ENCODE measurements around the gene EEF1G.
"Not testable (repeated sequence)": the region's sequence is repeated elsewhere in the genome, so short reads cannot be mapped to it uniquely, and the experiment has no call there.

Gene EEF1G

GRCh38 chr11:62553080-62553838 lies 20.4 kb downstream of the EEF1G start:
- DNase-seq, result peak; percentile 45 to 59

- no peak for DNase-seq
These were observed 21.1 kb downstream of the EEF1G start for GRCh38 chr11:62552485-62553079.

DNA sequence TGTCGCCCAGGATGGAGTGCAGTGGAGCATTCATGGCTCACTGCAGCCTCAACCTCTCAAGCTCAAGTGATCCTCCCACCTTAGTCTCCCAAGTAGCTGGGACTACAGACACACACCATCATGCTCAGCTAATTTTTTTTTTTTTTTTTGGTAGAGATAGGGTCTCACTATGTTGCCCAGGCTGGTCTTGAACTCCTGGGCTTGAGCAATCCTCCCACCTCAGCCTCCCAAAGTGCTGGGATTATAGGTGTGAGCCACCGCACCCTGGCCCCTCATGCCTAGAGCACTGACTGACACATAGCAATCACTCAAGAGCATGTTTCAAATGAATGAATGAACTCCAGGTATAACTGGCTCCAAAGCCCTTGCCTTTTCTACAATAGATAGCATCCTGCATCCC lies 23.2 kb downstream of the EEF1G start:
- DNase-seq, result not testable (repeated sequence)

DNA sequence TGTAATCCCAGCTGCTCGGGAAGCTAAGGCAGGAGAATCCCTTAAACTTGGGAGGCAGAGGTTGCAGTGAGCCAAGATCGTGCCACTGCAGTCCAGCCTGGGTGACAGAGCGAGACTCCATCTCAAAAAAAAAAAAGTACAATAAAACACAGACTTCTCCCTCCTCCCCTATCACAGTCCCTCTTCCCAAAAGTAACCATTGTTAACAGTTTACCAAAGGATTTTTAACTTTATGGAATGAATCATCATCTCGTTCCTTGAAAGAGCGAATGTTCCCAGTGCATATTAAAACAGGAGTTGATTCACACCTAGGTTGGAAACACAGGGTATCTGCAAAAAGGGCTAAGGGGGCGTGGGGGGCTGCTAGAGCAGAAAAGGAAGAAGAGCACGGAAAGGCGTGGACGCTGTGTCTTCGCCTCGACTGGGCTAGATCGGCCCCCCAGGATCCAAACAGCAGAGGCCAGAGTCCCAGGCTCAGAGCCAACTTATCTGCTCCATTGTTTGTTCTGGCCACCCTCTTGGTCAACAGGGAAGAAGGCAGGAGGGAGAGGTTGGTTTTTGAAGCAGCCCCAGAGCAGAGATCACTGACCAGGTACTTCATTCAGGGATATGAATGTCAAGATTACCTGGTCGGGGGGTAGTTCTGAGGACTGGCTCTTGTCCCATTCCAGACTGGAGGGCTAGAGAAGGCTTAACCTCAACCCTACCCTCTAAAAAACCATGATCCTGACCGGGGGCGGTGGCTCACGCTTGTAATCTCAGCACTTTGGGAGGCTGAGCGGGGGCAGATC lies 25.0 kb downstream of the EEF1G start:
- no peak for DNase-seq

DNA sequence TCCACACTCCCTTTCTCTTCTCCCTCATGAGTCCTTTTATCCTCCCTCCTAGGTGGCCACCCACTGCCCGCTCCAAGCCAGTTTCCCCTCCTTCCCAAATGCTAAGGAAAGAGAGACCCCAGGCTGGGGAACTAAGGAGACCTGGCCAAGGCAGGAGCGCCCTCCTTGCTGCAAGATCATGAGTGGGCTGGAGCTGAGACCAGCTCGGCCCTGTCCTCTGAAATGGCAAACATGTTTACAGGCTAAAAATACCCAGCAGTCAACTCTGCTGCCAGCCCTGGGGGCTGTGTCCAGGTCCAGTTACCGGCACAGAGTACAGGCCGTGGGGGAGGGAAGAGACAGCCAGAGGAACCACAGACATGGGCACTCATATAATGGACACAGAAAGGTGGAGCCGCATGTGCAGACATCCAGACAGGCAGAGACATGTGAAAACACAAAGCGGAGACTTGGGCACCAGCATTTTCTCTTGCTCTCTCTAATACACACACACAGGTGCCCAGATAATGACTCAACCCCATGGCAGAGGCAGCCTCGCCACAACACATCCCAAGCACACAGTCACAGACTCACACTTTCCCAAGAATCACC lies 25.9 kb downstream of the EEF1G start:
- DNase-seq, result no peak

- DNase-seq, result peak in 1 of 2 experiments; percentile 5
These were observed 26.6 kb downstream of the EEF1G start for GRCh38 chr11:62546929-62547625.

- peak in 1 of 2 experiments; percentile 6 for DNase-seq
These were observed 27.3 kb downstream of the EEF1G start, which contains the start of gene AHNAK for GRCh38 chr11:62546244-62546928. Gene AHNAK, minus strand, starts transcription at chr11:62546806. Its CDS starts 10,708 bp downstream, at chr11:62536098.

- DNase-seq, result peak; percentile 47 to 68
These were observed 28.1 kb downstream of the EEF1G start for GRCh38 chr11:62545437-62546243.

GRCh38 chr11:62544581-62545436 lies 28.9 kb downstream of the EEF1G start:
- DNase-seq, result no peak

- no peak for DNase-seq
These were observed 29.8 kb downstream of the EEF1G start for GRCh38 chr11:62543680-62544444.

DNA sequence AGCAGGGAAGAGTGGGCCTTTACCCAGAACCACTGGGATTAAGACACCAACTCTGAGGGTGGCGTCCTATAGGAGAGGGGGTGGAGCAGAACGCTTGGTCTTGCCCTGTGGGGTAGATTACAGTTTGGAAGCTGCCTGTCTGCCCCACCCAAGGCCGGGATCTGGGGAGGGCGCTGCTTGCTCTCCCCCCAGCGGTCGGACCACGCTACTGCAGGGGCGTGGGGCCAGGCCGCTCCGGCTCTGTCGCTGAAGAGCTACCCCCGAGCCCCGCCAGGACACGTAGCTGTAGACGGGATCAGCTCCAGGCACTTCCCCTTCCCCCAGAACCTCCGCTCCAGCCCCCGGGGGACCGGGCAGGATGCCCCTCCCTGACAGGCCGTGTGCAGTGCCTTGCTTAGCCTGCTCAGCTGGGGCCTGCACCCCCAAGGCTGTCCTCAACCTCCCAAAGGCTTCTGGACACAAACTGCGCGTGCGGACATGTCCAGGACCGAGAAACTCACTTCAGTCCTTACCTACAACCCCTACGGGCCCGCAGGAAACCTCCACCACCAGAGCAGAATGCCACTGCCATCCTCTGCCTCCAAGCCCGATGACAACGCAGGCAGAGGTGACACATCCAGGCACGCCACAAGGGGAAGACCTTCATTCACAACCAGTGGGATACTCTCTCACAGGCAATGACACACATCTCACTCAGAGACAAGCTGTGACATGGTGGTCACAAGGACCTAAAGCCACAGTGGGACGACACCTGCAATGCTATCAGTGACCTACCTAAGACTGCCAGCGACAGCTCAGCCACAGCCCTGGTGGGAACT lies 30.7 kb downstream of the EEF1G start:
- DNase-seq, result peak; percentile 60 to 62

- DNase-seq, result no peak
These were observed 31.5 kb downstream of the EEF1G start for GRCh38 chr11:62542111-62542745.

DNA sequence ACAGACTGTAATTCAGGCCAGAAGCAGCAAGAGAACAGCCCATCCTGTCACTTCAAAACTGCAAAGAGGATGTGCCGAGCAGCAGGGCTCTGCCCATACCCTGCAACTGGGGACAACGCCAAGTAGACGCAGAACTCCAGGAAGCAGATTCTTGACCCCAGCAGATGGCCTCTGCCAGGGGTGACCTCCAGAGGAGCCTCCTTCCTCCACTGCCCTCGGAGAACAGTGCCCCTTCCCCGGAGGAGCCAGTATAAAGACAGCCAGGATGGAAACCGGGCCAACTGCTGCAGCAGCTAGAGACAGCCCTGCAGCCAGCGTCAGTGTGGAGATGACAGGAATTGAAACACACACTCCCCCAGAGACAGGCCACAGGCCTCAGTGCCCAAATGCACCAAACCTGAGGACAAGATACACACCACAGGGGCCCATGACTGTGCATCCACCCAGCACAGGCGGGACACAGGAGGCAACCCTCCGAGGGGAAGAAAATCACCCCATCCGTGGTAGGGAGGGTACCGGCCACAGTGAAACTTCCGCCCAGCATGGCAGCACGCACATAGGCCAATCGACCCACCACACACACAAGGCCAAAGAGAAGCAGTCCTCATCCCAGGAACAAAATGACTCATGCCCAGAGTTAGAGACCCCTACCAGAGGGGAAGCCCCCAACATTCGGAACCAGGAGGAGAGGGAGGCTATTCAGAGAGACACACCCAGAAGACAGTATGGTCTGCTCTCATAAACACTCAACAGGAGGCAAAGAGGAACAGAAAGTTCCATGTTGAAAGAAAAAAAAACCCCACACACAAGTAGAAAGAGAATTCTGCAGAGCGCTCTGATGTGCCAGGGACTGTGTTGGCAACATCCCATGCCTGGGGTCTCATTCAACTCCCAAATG lies 32.6 kb downstream of the EEF1G start:
- no peak for DNase-seq

GRCh38 chr11:62539238-62539925 lies 34.3 kb downstream of the EEF1G start:
- DNase-seq, result peak; percentile 6 to 17

GRCh38 chr11:62538470-62539237 lies 35.0 kb downstream of the EEF1G start:
- no peak for DNase-seq

All from Kasumi-1 (cell line).